Endothelial cell of umbilical vein (primary cell): ENCODE measurements around the gene ARHGEF28. TPM values are rescaled to one million over a fixed set of nuclear protein-coding genes. Genes with fewer than 3 reads are reported as not detected.

Experiments
- BruUV-seq: library from RNA; stranded (reverse); fragments of 400-500 nt; replicated peaks from 2 replicates; lab custom pipeline; 2021; lab: Mats Ljungman, UMichigan
- CTCF ChIA-PET: fragments of 300-600, 350-600 bp; sonication (Branson Sonifier 250); formaldehyde crosslinking; loops from one replicate; lab custom pipeline; 2021; ENCODE audit warnings: antibody characterized with exemption, inconsistent platforms; lab: Charles Lee
- POLR2A ChIA-PET: fragments of 300-600, 350-600 bp; sonication (Branson Sonifier 250); formaldehyde crosslinking; loops from one replicate; lab custom pipeline; 2021; ENCODE audit warnings: antibody characterized with exemption, inconsistent platforms; lab: Charles Lee
- DNase-seq: peaks from one replicate; pipeline ENCODE4 v3.0.0-alpha.2; 2011; ENCODE audit warnings: low read depth, low spot score
- FAIRE-seq: peaks from 2 replicates; lab custom pipeline; 2011; peaks lifted over from hg19 to GRCh38; lab: Jason Lieb, UNC
- H2AFZ ChIP-seq: 2 replicates; pipeline ENCODE4 v1.6.0; 2012; ENCODE audit warnings: low read depth, low read length, control low read depth, inconsistent platforms
- H3K27ac ChIP-seq: 2 replicates; pipeline ENCODE4 v1.5.1; 2011; ENCODE audit warnings: low read depth, mild to moderate bottlenecking, control low read depth, low read length, moderate library complexity; ENCODE audit not compliant: insufficient read depth
- H3K27me3 ChIP-seq, 2 experiments: 2 replicates each; pipeline versions ENCODE4 v1.6.0 to v1.6.1; 2011; ENCODE audit warnings: low read length in 2 of 2, mixed read lengths in 1 of 2; ENCODE audit not compliant: control insufficient read depth in 2 of 2, insufficient read depth in 2 of 2
- H3K36me3 ChIP-seq, 2 experiments: 2 replicates in 1 of 2; 3 replicates in 1 of 2; pipeline ENCODE4 v1.5.1; 2011; ENCODE audit warnings: low read length in 2 of 2, mild to moderate bottlenecking in 1 of 2, moderate library complexity in 1 of 2; ENCODE audit not compliant: control insufficient read depth in 2 of 2, insufficient read depth in 2 of 2; ENCODE audit errors: extremely low read depth in 1 of 2
- H3K4me1 ChIP-seq: 3 replicates; pipeline ENCODE4 v1.5.1; 2011; ENCODE audit warnings: mild to moderate bottlenecking, low read length; ENCODE audit not compliant: control insufficient read depth, insufficient read depth; ENCODE audit errors: extremely low read depth
- H3K4me2 ChIP-seq: 2 replicates; pipeline ENCODE4 v1.6.1; 2011; ENCODE audit warnings: low read length, control low read depth, mixed read lengths; ENCODE audit not compliant: insufficient read depth
- H3K4me3 ChIP-seq, 3 experiments: fragments of 200-600 bp in 1 of 3; sonication (generic), shearing (Covaris generic) in 1 of 3; replicated peaks in 1 of 3; 2 replicates each; pipeline ENCODE4 v1.5.1; 2011 to 2016; ENCODE audit warnings: control low read depth in 3 of 3, low read length in 3 of 3, mild to moderate bottlenecking in 2 of 3, inconsistent platforms in 1 of 3, low read depth in 1 of 3, moderate library complexity in 1 of 3; ENCODE audit not compliant: insufficient read depth in 1 of 3
- H3K79me2 ChIP-seq: 2 replicates; pipeline ENCODE4 v1.6.0; 2012; ENCODE audit warnings: low read length, inconsistent platforms; ENCODE audit not compliant: control insufficient read depth, insufficient read depth
- H3K9ac ChIP-seq: replicated peaks from 2 replicates; pipeline ENCODE3; 2011; ENCODE audit warnings: low read length, control low read depth; ENCODE audit not compliant: insufficient read depth; ENCODE audit errors: extremely low read depth
- H3K9me1 ChIP-seq: replicated peaks from 3 replicates; pipeline ENCODE4 v1.6.0; 2011; ENCODE audit warnings: mild to moderate bottlenecking, low read length; ENCODE audit not compliant: control insufficient read depth, insufficient read depth; ENCODE audit errors: extremely low read depth
- H3K9me3 ChIP-seq: replicated peaks from 2 replicates; pipeline ENCODE4 v1.5.1; 2012; ENCODE audit warnings: low read length, inconsistent platforms; ENCODE audit not compliant: control insufficient read depth, insufficient read depth
- H4K20me1 ChIP-seq: replicated peaks from 2 replicates; pipeline ENCODE3; 2011; ENCODE audit warnings: mild to moderate bottlenecking, low read length; ENCODE audit not compliant: control insufficient read depth, insufficient read depth; ENCODE audit errors: extremely low read depth
- EZH2 ChIP-seq: IDR thresholded peaks from 2 replicates; pipeline ENCODE4 v1.6.1; 2012; ENCODE audit warnings: borderline replicate concordance, low read depth, mild to moderate bottlenecking, moderate library complexity, low read length, inconsistent platforms; ENCODE audit not compliant: severe bottlenecking
- FOS ChIP-seq: IDR thresholded peaks from 2 replicates; pipeline ENCODE4 v1.6.1; 2011; ENCODE audit warnings: mild to moderate bottlenecking, low read length, moderate library complexity, borderline replicate concordance; ENCODE audit not compliant: insufficient read depth
- GATA2 ChIP-seq: IDR thresholded peaks from 2 replicates; pipeline ENCODE4 v1.7.0; 2011; ENCODE audit warnings: low read depth, mild to moderate bottlenecking, moderate library complexity, mixed read lengths, low read length; ENCODE audit not compliant: insufficient read length, insufficient read depth
- JUN ChIP-seq: IDR thresholded peaks from 2 replicates; pipeline ENCODE4 v1.6.1; 2011; ENCODE audit warnings: borderline replicate concordance, low read depth; ENCODE audit not compliant: insufficient read length, insufficient read depth
- MYC ChIP-seq: IDR thresholded peaks from one replicate; pipeline ENCODE4 v1.6.1; 2011; ENCODE audit warnings: mild to moderate bottlenecking, low read depth, low read length
- POLR2A ChIP-seq: IDR thresholded peaks from 2 replicates; pipeline ENCODE4 v1.6.1; 2012; ENCODE audit warnings: low read depth, mild to moderate bottlenecking, control low read depth, low read length
- POLR2AphosphoS5 ChIP-seq: IDR thresholded peaks from 2 replicates; pipeline ENCODE4 v1.6.1; 2012; ENCODE audit warnings: low read depth, mild to moderate bottlenecking, control low read depth, low read length, moderate library complexity; ENCODE audit not compliant: insufficient read depth
- dilution Hi-C: fragments of 300-500 bp; cut with MboI; formaldehyde crosslinking; loops from one replicate; pipeline ENCODE4 v1.15.0; 2019; ENCODE audit warnings: low sequenced_read_pairs; ENCODE audit not compliant: extremely low pct_ligation_motif_present
- intact Hi-C: fragments of 100-400 bp; cut with micrococcal nuclease; formaldehyde crosslinking; loops from one replicate; pipeline ENCODE4 v1.10.0; 2022
- polyA plus RNA-seq, 4 experiments: library from polyadenylated mRNA; depleted of rRNA in 3 of 4; stranded (reverse) in 3 of 4; unstranded in 1 of 4; fragments of >200 nt; gene quantifications; 2 replicates each; pipeline versions ENCODE4 v1.2.1 to v1.2.3, GENCODE V29; 2011 to 2012; ENCODE audit warnings: missing spikeins in 1 of 4
- total RNA-seq: library from RNA; stranded (reverse); gene quantifications from 2 replicates; pipeline ENCODE4 v1.2.3, GENCODE V29; 2021
- TF ChIP-seq, protein P1 (sequence below): IDR thresholded peaks from 2 replicates; pipeline ENCODE4 v1.6.1; 2011; ENCODE audit not compliant: insufficient read depth, insufficient read length
- TF ChIP-seq, protein P2 (sequence below), 2 donors: IDR thresholded peaks; 1 replicate in 1 of 2; 2 replicates in 1 of 2; pipeline ENCODE4 v1.5.1; 2011; ENCODE audit warnings: low read length in 2 of 2, mild to moderate bottlenecking in 2 of 2, moderate library complexity in 2 of 2, control low read depth in 1 of 2, inconsistent platforms in 1 of 2, low read depth in 1 of 2; ENCODE audit not compliant: insufficient read depth in 1 of 2; ENCODE audit errors: extremely low read depth in 1 of 2

The ARHGEF28 gene
- total and polyA plus RNA-seq, 2 donors (not counting 3 experiments of a cell fraction or from before 2014, with no cell fraction given): 29.5 to 108 TPM

DNA sequence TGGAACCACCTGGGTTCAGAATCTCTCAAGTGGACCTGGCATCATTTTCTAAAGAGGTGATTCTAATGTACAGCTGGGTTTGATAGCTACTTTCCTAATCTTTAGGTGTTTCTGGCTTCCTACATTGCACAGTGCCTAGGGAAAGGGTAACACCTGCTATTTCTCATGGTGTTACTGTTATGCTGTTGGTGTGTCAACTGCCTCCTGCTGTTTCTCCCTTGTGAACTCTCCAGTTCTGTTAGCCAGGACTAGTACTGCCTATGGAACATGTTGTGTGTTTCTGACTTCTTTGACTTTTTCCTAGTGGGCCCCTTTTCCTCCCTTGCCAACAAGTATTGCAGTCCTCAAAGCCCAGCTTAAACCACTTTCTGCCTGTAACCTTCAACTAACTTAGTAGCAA lies 5.5 kb downstream of the ARHGEF28 start:
- Histone ChIP-seq H3K27me3 (no peaks in the 10 kb centered on the region), H3K9me1 (no peaks in the 10 kb centered on the region), H3K4me3 (no peak overlapping the region), H3K9me3 (no peaks in the 10 kb centered on the region), H3K79me2 (peaks cover 100% of the 10 kb centered on the region), H4K20me1 (no peaks in the 10 kb centered on the region), H3K4me2 (no peak overlapping the region), H3K4me1 (peaks cover 57% of the 10 kb centered on the region), H3K9ac (no peak overlapping the region), H3K36me3 (peaks cover 3 to 6% of the 10 kb centered on the region in 2 experiments), H3K27ac (peak overlapping the region; percentile 7), H2AFZ (no peak overlapping the region)
- TF ChIP-seq POLR2A: no peak
- DNase-seq (no peak), FAIRE-seq (no peak)
- CTCF ChIA-PET: interaction anchor here (0.9 kb wide), 1 partner anchor 34 kb away, joined by 4 read pairs; no protein-coding TSS in a partner anchor
- BruUV-seq: no TSS peak
- intact Hi-C loops: no loop called here
- POLR2A ChIA-PET: no interaction called here
- dilution Hi-C loops: no loop called here

- CTCF ChIA-PET: interaction anchor here (0.9 to 1.2 kb wide), 5 partner anchors 26 to 159 kb away, joined by 3 to 11 read pairs (median 4); no protein-coding TSS in a partner anchor
Observed at GRCh38 chr5:73633060-73633459, 7.1 kb downstream of the ARHGEF28 start.

More at GRCh38 chr5:73633060-73633459, 7.1 kb downstream of the ARHGEF28 start:
- Histone ChIP-seq H3K27me3 (no peaks in the 10 kb centered on the region), H2AFZ (no peak overlapping the region), H3K9me3 (no peaks in the 10 kb centered on the region), H3K4me2 (no peak overlapping the region), H3K27ac (no peak overlapping the region), H4K20me1 (no peaks in the 10 kb centered on the region), H3K36me3 (peaks cover 3 to 6% of the 10 kb centered on the region in 2 experiments), H3K9ac (no peak overlapping the region), H3K4me3 (no peak overlapping the region), H3K79me2 (peaks cover 97% of the 10 kb centered on the region), H3K4me1 (peaks cover 72% of the 10 kb centered on the region), H3K9me1 (no peaks in the 10 kb centered on the region)
- BruUV-seq: no TSS peak
- intact Hi-C loops (no loop called here), dilution Hi-C loops (no loop called here)
- FAIRE-seq (no peak), DNase-seq (no peak)
- POLR2A ChIA-PET: no interaction called here
- no peak for TF ChIP-seq EZH2
- no peak for TF ChIP-seq FOS
- no peak for TF ChIP-seq GATA2
- no peak for TF ChIP-seq MYC
- no peak for TF ChIP-seq POLR2AphosphoS5
- TF ChIP-seq, protein P1, sequence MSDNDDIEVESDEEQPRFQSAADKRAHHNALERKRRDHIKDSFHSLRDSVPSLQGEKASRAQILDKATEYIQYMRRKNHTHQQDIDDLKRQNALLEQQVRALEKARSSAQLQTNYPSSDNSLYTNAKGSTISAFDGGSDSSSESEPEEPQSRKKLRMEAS: no peak
- TF ChIP-seq, protein P2, sequence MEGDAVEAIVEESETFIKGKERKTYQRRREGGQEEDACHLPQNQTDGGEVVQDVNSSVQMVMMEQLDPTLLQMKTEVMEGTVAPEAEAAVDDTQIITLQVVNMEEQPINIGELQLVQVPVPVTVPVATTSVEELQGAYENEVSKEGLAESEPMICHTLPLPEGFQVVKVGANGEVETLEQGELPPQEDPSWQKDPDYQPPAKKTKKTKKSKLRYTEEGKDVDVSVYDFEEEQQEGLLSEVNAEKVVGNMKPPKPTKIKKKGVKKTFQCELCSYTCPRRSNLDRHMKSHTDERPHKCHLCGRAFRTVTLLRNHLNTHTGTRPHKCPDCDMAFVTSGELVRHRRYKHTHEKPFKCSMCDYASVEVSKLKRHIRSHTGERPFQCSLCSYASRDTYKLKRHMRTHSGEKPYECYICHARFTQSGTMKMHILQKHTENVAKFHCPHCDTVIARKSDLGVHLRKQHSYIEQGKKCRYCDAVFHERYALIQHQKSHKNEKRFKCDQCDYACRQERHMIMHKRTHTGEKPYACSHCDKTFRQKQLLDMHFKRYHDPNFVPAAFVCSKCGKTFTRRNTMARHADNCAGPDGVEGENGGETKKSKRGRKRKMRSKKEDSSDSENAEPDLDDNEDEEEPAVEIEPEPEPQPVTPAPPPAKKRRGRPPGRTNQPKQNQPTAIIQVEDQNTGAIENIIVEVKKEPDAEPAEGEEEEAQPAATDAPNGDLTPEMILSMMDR (IDR thresholded peaks at IDR 0.05; ENCODE audit: extremely low read depth in 1 of 2, insufficient read depth in 1 of 2, low read depth in 1 of 2, low read length in 2 of 2): no peak
- TF ChIP-seq POLR2A: no peak
- TF ChIP-seq JUN: no peak
